Eye (tissue), 1 donor: ENCODE data around the gene SLC13A5.
"Not testable (repeated sequence)": the region's sequence is repeated elsewhere in the genome, so short reads cannot be mapped to it uniquely, and the experiment has no call there.

Experiments used
- DNase-seq: peaks from one replicate; pipeline ENCODE4 v3.0.0-alpha.2; 2015

Gene SLC13A5

GRCh38 chr17:6710317-6710716 lies 2.9 kb downstream of the SLC13A5 start:
- DNase-seq = no peak

- DNase-seq = no peak
Measured at GRCh38 chr17:6708357-6708961, 4.7 kb downstream of the SLC13A5 start.

- DNase-seq = no peak
Measured at GRCh38 chr17:6706996-6707395, 6.2 kb downstream of the SLC13A5 start.

GRCh38 chr17:6706499-6706898 lies 6.7 kb downstream of the SLC13A5 start:
- DNase-seq = no peak

- no peak for DNase-seq
Measured at GRCh38 chr17:6704470-6705052, 8.6 kb downstream of the SLC13A5 start.

GRCh38 chr17:6703751-6704150 lies 9.4 kb downstream of the SLC13A5 start:
- DNase-seq = no peak

GRCh38 chr17:6702567-6703215 lies 10.5 kb downstream of the SLC13A5 start:
- no peak for DNase-seq

GRCh38 chr17:6701719-6702118 lies 11.4 kb downstream of the SLC13A5 start:
- peak; percentile 45 for DNase-seq

- no peak for DNase-seq
Measured at GRCh38 chr17:6700948-6701307, 12.2 kb downstream of the SLC13A5 start.

GRCh38 chr17:6699997-6700947 lies 12.9 kb downstream of the SLC13A5 start:
- no peak for DNase-seq

GRCh38 chr17:6698004-6698403 lies 15.2 kb downstream of the SLC13A5 start:
- DNase-seq = no peak

GRCh38 chr17:6696906-6697305 lies 16.3 kb downstream of the SLC13A5 start:
- no peak for DNase-seq

GRCh38 chr17:6695565-6695964 lies 17.6 kb downstream of the SLC13A5 start:
- no peak for DNase-seq

- no peak for DNase-seq
Measured at GRCh38 chr17:6695051-6695450, 18.1 kb downstream of the SLC13A5 start.

GRCh38 chr17:6691958-6692357 lies 21.2 kb downstream of the SLC13A5 start:
- not testable (repeated sequence) for DNase-seq

GRCh38 chr17:6691546-6691945 lies 21.6 kb downstream of the SLC13A5 start:
- no peak for DNase-seq

- no peak for DNase-seq
Measured at GRCh38 chr17:6690641-6691040, 22.5 kb downstream of the SLC13A5 start.

GRCh38 chr17:6688944-6689343 lies 24.2 kb downstream of the SLC13A5 start:
- DNase-seq = no peak

- no peak for DNase-seq
Measured at GRCh38 chr17:6686026-6686425, 27.1 kb downstream of the SLC13A5 start.

GRCh38 chr17:6684881-6685767 lies 28.0 kb downstream of the SLC13A5 start:
- no peak for DNase-seq

GRCh38 chr17:6684460-6684783 lies 28.7 kb downstream of the SLC13A5 start:
- no peak for DNase-seq

- DNase-seq = no peak
Measured at GRCh38 chr17:6683730-6684459, 29.3 kb downstream of the SLC13A5 start.
